HCT116 (cell line): Measurements from ENCODE around the gene ELK4. TPM values are rescaled to one million over a fixed set of nuclear protein-coding genes. Genes with fewer than 3 reads are reported as not detected.
A peak's percentile ranks its signal among the peaks of the same experiment; 100 is the strongest.

Experiments
- ATAC-seq: fragments of 200-7000 bp; cut with Tn5 transposase; 2 replicates; pipeline ENCODE4 v1.9.1; 2020; ENCODE audit warnings: mild to moderate bottlenecking, moderate library complexity
- BruUV-seq: library from RNA; stranded (reverse); fragments of 400-500 nt; replicated peaks from 2 replicates; lab custom pipeline; 2021; lab: Mats Ljungman, UMichigan
- CTCF ChIA-PET: fragments of 300-600 bp; sonication (Branson Sonifier 250); formaldehyde crosslinking; loops from one replicate; lab custom pipeline; 2021; ENCODE audit warnings: antibody characterized with exemption; lab: Charles Lee
- POLR2A ChIA-PET: fragments of 300-600, 350-600 bp; sonication (Branson Sonifier 250); formaldehyde crosslinking; loops from one replicate; lab custom pipeline; 2021; ENCODE audit warnings: antibody characterized with exemption; lab: Charles Lee
- RAD21 ChIA-PET, 2 experiments: fragments of 300-600 bp; sonication (Branson Sonifier 250); formaldehyde crosslinking; loops; one replicate each; lab custom pipeline; 2023; ENCODE audit warnings: low total read pairs in 2 of 2; ENCODE audit not compliant: uncharacterized antibody in 2 of 2, unreplicated experiment in 2 of 2, low non-redundant PET in 1 of 2; lab: Charles Lee
- DNase-seq: peaks from one replicate; pipeline ENCODE4 v3.0.0-alpha.2; 2010; ENCODE audit warnings: low read depth, low spot score
- H2AFZ ChIP-seq: fragments of 200-600 bp; shearing (Covaris generic), sonication (generic); 2 replicates; pipeline ENCODE4 v1.6.1; 2017; ENCODE audit warnings: low read depth, mixed run types, mixed read lengths, antibody characterized with exemption, low read length; ENCODE audit not compliant: poor library complexity, severe bottlenecking
- H3K27ac ChIP-seq: 2 replicates; pipeline ENCODE4 v1.5.1; 2012; ENCODE audit warnings: low read depth, low read length
- H3K27me3 ChIP-seq: fragments of 200-600 bp; sonication (generic); 2 replicates; pipeline ENCODE4 v1.6.1; 2016; ENCODE audit warnings: mixed run types, low read length, mixed read lengths; ENCODE audit not compliant: insufficient read depth
- H3K36me3 ChIP-seq, 2 experiments: fragments of 200-500 bp in 1 of 2; fragments of 200-600 bp in 1 of 2; sonication (Bioruptor generic) in 1 of 2; sonication (generic) in 1 of 2; 2 replicates each; pipeline versions ENCODE4 v1.5.1 to v1.6.1; 2014 to 2016; ENCODE audit warnings: low read length in 2 of 2, inconsistent platforms in 1 of 2, mixed read lengths in 1 of 2, mixed run types in 1 of 2; ENCODE audit not compliant: insufficient read depth in 2 of 2, control insufficient read depth in 1 of 2
- H3K4me1 ChIP-seq, 2 experiments: fragments of 200-600 bp in 1 of 2; sonication (generic) in 1 of 2; 2 replicates each; pipeline versions ENCODE4 v1.5.1 to v1.6.1; 2012 to 2017; ENCODE audit warnings: low read length in 2 of 2, inconsistent platforms in 1 of 2, mild to moderate bottlenecking in 1 of 2, mixed read lengths in 1 of 2, mixed run types in 1 of 2, moderate library complexity in 1 of 2; ENCODE audit not compliant: insufficient read depth in 2 of 2, control insufficient read depth in 1 of 2
- H3K4me2 ChIP-seq: fragments of 200-600 bp; sonication (generic); 2 replicates; pipeline ENCODE4 v1.6.1; 2017; ENCODE audit warnings: mixed run types, low read length, mixed read lengths
- H3K4me3 ChIP-seq, 2 experiments: fragments of 200-600 bp in 1 of 2; sonication (generic) in 1 of 2; replicated peaks in 1 of 2; 2 replicates each; pipeline ENCODE4 v1.5.1; 2011 to 2016; ENCODE audit warnings: low read length in 2 of 2, control low read depth in 1 of 2, low read depth in 1 of 2, mild to moderate bottlenecking in 1 of 2, mixed read lengths in 1 of 2, mixed run types in 1 of 2
- H3K79me2 ChIP-seq: fragments of 200-600 bp; sonication (generic); 2 replicates; pipeline ENCODE4 v1.6.1; 2017; ENCODE audit warnings: mild to moderate bottlenecking, mixed run types, low read length, moderate library complexity, mixed read lengths; ENCODE audit not compliant: insufficient read depth
- H3K9ac ChIP-seq: fragments of 200-600 bp; sonication (generic); 2 replicates; pipeline ENCODE4 v1.6.1; 2016; ENCODE audit warnings: low read length, mixed read lengths
- H3K9me2 ChIP-seq: fragments of 200-600 bp; sonication (generic), shearing (Covaris generic); 2 replicates; pipeline ENCODE4 v1.6.1; 2017; ENCODE audit warnings: mixed run types, mild to moderate bottlenecking, moderate library complexity; ENCODE audit not compliant: insufficient read depth
- H3K9me3 ChIP-seq, 2 experiments: fragments of 200-500 bp in 1 of 2; fragments of 200-600 bp in 1 of 2; sonication (Bioruptor generic) in 1 of 2; sonication (generic) in 1 of 2; 2 replicates each; pipeline ENCODE4 v1.6.1; 2014 to 2017; ENCODE audit warnings: low read length in 2 of 2, mixed read lengths in 2 of 2, inconsistent platforms in 1 of 2, low read depth in 1 of 2, mild to moderate bottlenecking in 1 of 2, mixed run types in 1 of 2, moderate library complexity in 1 of 2; ENCODE audit not compliant: control insufficient read depth in 1 of 2, insufficient read depth in 1 of 2
- H4K20me1 ChIP-seq: fragments of 200-600 bp; sonication (generic), shearing (Covaris generic); 2 replicates; pipeline ENCODE4 v1.6.1; 2017; ENCODE audit warnings: mixed run types, mild to moderate bottlenecking, moderate library complexity; ENCODE audit not compliant: insufficient read depth
- ATF3 ChIP-seq: IDR thresholded peaks from 2 replicates; pipeline ENCODE4 v1.6.1; 2012
- CBX3 ChIP-seq: IDR thresholded peaks from 2 replicates; pipeline ENCODE4 v1.6.1; 2012; ENCODE audit warnings: low read depth
- CEBPB ChIP-seq: IDR thresholded peaks from 2 replicates; pipeline ENCODE4 v1.6.1; 2012; ENCODE audit warnings: low read depth
- EZH2phosphoT487 ChIP-seq: fragments of 200-600 bp; IDR thresholded peaks from 2 replicates; pipeline ENCODE4 v1.6.1; 2018; ENCODE audit warnings: antibody characterized with exemption, borderline replicate concordance
- POLR2A ChIP-seq: IDR thresholded peaks from 2 replicates; pipeline ENCODE4 v1.7.0; 2011; ENCODE audit warnings: borderline replicate concordance; ENCODE audit not compliant: insufficient read depth, insufficient read length; ENCODE audit errors: extremely low read depth
- POLR2AphosphoS5 ChIP-seq: IDR thresholded peaks from 2 replicates; pipeline ENCODE4 v1.6.1; 2011; ENCODE audit warnings: mild to moderate bottlenecking, low read depth, low read length, moderate library complexity
- REST ChIP-seq: IDR thresholded peaks from 2 replicates; pipeline ENCODE4 v1.6.1; 2012; ENCODE audit warnings: low read depth
- SIN3A ChIP-seq: IDR thresholded peaks from 2 replicates; pipeline ENCODE4 v1.6.1; 2012; ENCODE audit warnings: low read depth
- SP1 ChIP-seq: IDR thresholded peaks from 2 replicates; pipeline ENCODE4 v1.6.1; 2012; ENCODE audit warnings: low read depth
- SRF ChIP-seq: IDR thresholded peaks from 2 replicates; pipeline ENCODE4 v1.6.1; 2012; ENCODE audit warnings: low read depth
- YY1 ChIP-seq: IDR thresholded peaks from 2 replicates; pipeline ENCODE4 v1.6.1; 2011; ENCODE audit warnings: low read length, low read depth, moderate library complexity, mild to moderate bottlenecking; ENCODE audit not compliant: insufficient replicate concordance; ENCODE audit errors: extremely low read depth
- ZFX ChIP-seq: fragments of 450-650 bp; IDR thresholded peaks from 2 replicates; pipeline ENCODE4 v1.6.1; 2017
- ZNF274 ChIP-seq: fragments of 200-500 bp; sonication (Bioruptor generic); IDR thresholded peaks from 2 replicates; pipeline ENCODE4 v1.6.1; 2014; ENCODE audit warnings: mild to moderate bottlenecking, low read depth, low read length, inconsistent platforms
- intact Hi-C: fragments of 100-400 bp; cut with micrococcal nuclease; formaldehyde crosslinking; loops from 2 replicates; pipeline ENCODE4 v1.10.0; 2022
- total RNA-seq: library from RNA; stranded (reverse); gene quantifications from one replicate; pipeline ENCODE4 v1.2.1, GENCODE V29; 2021; ENCODE audit not compliant: unreplicated experiment

ELK4 gene
- total RNA-seq, 1 experiment from 2014 or later, result 46.2 TPM

GRCh38 chr1:205576805-205577761 lies 54.7 kb downstream of the ELK4 start:
- H3K79me2 ChIP-seq, result no peaks in the 10 kb centered on the region
- intact Hi-C loops, result no loop called here
- no peak for DNase-seq
- ChIA-PET RAD21 (no interaction called here), CTCF (no interaction called here), POLR2A (interaction anchor here (0.6 kb wide), 1 partner anchor 52 kb away, joined by 3 read pairs; no protein-coding TSS in a partner anchor)
- H3K4me2 ChIP-seq, result no peak overlapping the region
- H2AFZ ChIP-seq, result no peak overlapping the region
- no peaks in the 10 kb centered on the region for H4K20me1 ChIP-seq
- TF ChIP-seq POLR2A (no peak), ATF3 (no peak), SRF (no peak), YY1 (no peak), REST (no peak), CEBPB (no peak), CBX3 (no peak), POLR2AphosphoS5 (no peak), ZNF274 (no peak), EZH2phosphoT487 (no peak), ZFX (no peak), SIN3A (no peak), SP1 (no peak)
- no peak overlapping the region for H3K9ac ChIP-seq
- peak; percentile 64 for ATAC-seq
- peaks cover 11% of the 10 kb centered on the region; the same call in 1 of the 2 replicates for H3K27me3 ChIP-seq
- no peaks in the 10 kb centered on the region for H3K9me2 ChIP-seq
- no peak overlapping the region for H3K27ac ChIP-seq
- H3K4me3 ChIP-seq, result no peak overlapping the region
- H3K36me3 ChIP-seq, result no peaks in the 10 kb centered on the region
- BruUV-seq, result no TSS peak
- H3K9me3 ChIP-seq, result no peaks in the 10 kb centered on the region
- H3K4me1 ChIP-seq, result no peaks in the 10 kb centered on the region
